Erythroblast (primary cell): ENCODE data around the gene SESN1.

Experiments
- DNase-seq, 2 experiments: peaks; one replicate each; lab custom pipeline; 2025; lab: John Stamatoyannopoulos, UW
- GATA1 ChIP-seq: IDR thresholded peaks from 2 replicates; pipeline ENCODE4 v1.6.1; 2011; ENCODE audit warnings: low read depth, mild to moderate bottlenecking, control low read depth, low read length, moderate library complexity
- POLR2A ChIP-seq: IDR thresholded peaks from 2 replicates; pipeline ENCODE4 v1.6.1; 2011; ENCODE audit warnings: mild to moderate bottlenecking, low read length

The SESN1 gene

GRCh38 chr6:109045493-109045892 lies 49.2 kb downstream of the SESN1 start:
- DNase-seq = peak; percentile 46 to 79
- TF ChIP-seq GATA1 (no peak), POLR2A (no peak)

GRCh38 chr6:109039795-109040194 lies 54.9 kb downstream of the SESN1 start:
- no peak for DNase-seq
- TF ChIP-seq POLR2A (no peak), GATA1 (no peak)

GRCh38 chr6:109038837-109039398 lies 55.7 kb downstream of the SESN1 start:
- no peak for DNase-seq
- TF ChIP-seq GATA1 = no peak

- DNase-seq = no peak
- TF ChIP-seq GATA1 = no peak
- TF ChIP-seq POLR2A = no peak
Measured at GRCh38 chr6:109036574-109037294, 57.9 kb downstream of the SESN1 start.

GRCh38 chr6:109034526-109034925 lies 60.1 kb downstream of the SESN1 start:
- TF ChIP-seq GATA1 = no peak
- DNase-seq = peak; percentile 55 to 70

- DNase-seq = peak in 1 of 2 experiments; percentile 31
Measured at GRCh38 chr6:109033655-109034054, 61.0 kb downstream of the SESN1 start.

GRCh38 chr6:109031416-109031815 lies 63.2 kb downstream of the SESN1 start:
- DNase-seq = no peak
- TF ChIP-seq POLR2A = no peak
- no peak for TF ChIP-seq GATA1

More at GRCh38 chr6:109033655-109034054, 61.0 kb downstream of the SESN1 start:
- TF ChIP-seq POLR2A = no peak
- TF ChIP-seq GATA1 = no peak

GRCh38 chr6:109029313-109029712 lies 65.3 kb downstream of the SESN1 start:
- DNase-seq = no peak
- TF ChIP-seq POLR2A = no peak
- TF ChIP-seq GATA1 = no peak

GRCh38 chr6:109028439-109028838 lies 66.2 kb downstream of the SESN1 start:
- no peak for TF ChIP-seq POLR2A
- no peak for TF ChIP-seq GATA1
- DNase-seq = no peak

GRCh38 chr6:109027964-109028363 lies 66.7 kb downstream of the SESN1 start:
- no peak for TF ChIP-seq GATA1
- no peak for TF ChIP-seq POLR2A
- no peak for DNase-seq

- no peak for DNase-seq
- TF ChIP-seq GATA1 (no peak), POLR2A (no peak)
Measured at GRCh38 chr6:109025639-109026038, 69.0 kb downstream of the SESN1 start.

GRCh38 chr6:109024784-109025183 lies 69.9 kb downstream of the SESN1 start:
- TF ChIP-seq POLR2A = no peak
- TF ChIP-seq GATA1 = no peak
- no peak for DNase-seq

- DNase-seq = no peak
- TF ChIP-seq GATA1 = no peak
- no peak for TF ChIP-seq POLR2A
Measured at GRCh38 chr6:109024368-109024767, 70.3 kb downstream of the SESN1 start.

- TF ChIP-seq GATA1 = no peak
- no peak for TF ChIP-seq POLR2A
- no peak for DNase-seq
Measured at GRCh38 chr6:109023356-109023925, 71.2 kb downstream of the SESN1 start.

- no peak for TF ChIP-seq POLR2A
- no peak for TF ChIP-seq GATA1
- no peak for DNase-seq
Measured at GRCh38 chr6:109021870-109022269, 72.8 kb downstream of the SESN1 start.
